H1 (cell line): ENCODE measurements around the gene ELFN1. TPM values are rescaled to one million over a fixed set of nuclear protein-coding genes. Genes with fewer than 3 reads are reported as not detected.

Source experiments
- polyA plus RNA-seq, 7 experiments: library from polyadenylated mRNA; depleted of rRNA in 3 of 7; stranded (reverse) in 5 of 7; unstranded in 2 of 7; fragments of >200 nt in 5 of 7; fragments of 200-250 nt in 2 of 7; gene quantifications; 1 replicate in 5 of 7; 2 replicates in 1 of 7; 4 replicates in 1 of 7; pipeline versions ENCODE4 v1.2.1 to v1.2.3, GENCODE V29; 2011 to 2013; ENCODE audit warnings: missing spikeins in 2 of 7, mixed read lengths in 2 of 7
- total RNA-seq: library from RNA; stranded (reverse); fragmentation: NEBNext Ultra II Directional; extraction: Animal tissue kit (Norgen Biotek cat#: 25700); gene quantifications from 2 replicates; pipeline ENCODE4 v1.2.1, GENCODE V29; 2021
- TF ChIP-seq, protein P1 (sequence below): IDR thresholded peaks from 2 replicates; pipeline ENCODE4 v1.6.1; 2012; ENCODE audit warnings: inconsistent platforms
- TF ChIP-seq, protein P2 (sequence below): IDR thresholded peaks from 2 replicates; pipeline ENCODE4 v1.6.1; 2011; ENCODE audit warnings: low read depth, mild to moderate bottlenecking, low read length; ENCODE audit not compliant: insufficient read depth

Gene ELFN1
- total and polyA plus RNA-seq, 2 of the 8 experiments (the other 6 are each of a cell fraction or from before 2014, with no cell fraction given) = 2.0 to 4.5 TPM

GRCh38 chr7:1769286-1770200, 99.5 kb downstream of the ELFN1 start (continued):
- TF ChIP-seq, protein P1, sequence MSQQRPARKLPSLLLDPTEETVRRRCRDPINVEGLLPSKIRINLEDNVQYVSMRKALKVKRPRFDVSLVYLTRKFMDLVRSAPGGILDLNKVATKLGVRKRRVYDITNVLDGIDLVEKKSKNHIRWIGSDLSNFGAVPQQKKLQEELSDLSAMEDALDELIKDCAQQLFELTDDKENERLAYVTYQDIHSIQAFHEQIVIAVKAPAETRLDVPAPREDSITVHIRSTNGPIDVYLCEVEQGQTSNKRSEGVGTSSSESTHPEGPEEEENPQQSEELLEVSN = no peak
- TF ChIP-seq, protein P2, sequence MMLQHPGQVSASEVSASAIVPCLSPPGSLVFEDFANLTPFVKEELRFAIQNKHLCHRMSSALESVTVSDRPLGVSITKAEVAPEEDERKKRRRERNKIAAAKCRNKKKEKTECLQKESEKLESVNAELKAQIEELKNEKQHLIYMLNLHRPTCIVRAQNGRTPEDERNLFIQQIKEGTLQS = no peak
